Measurements from ENCODE around the gene HORMAD2.

GRCh38 chr22:30182350-30182745 is 102.1 kb downstream of the HORMAD2 start:
- TF ChIP-seq POLR2A (IDR thresholded peaks at IDR 0.05; ENCODE audit: low read depth, low read length) (no peak), CTCF (IDR thresholded peaks at IDR 0.05; ENCODE audit: extremely low read depth in 1 of 2, insufficient read depth in 1 of 2, low read depth in 1 of 2, low read length in 2 of 2) (no peak), EZH2 (IDR thresholded peaks at IDR 0.05; ENCODE audit: borderline replicate concordance, low read depth, low read length, severe bottlenecking) (no peak), MAX (IDR thresholded peaks at IDR 0.05; ENCODE audit: insufficient read depth, insufficient read length) (no peak), POLR2AphosphoS5 (IDR thresholded peaks at IDR 0.05; ENCODE audit: insufficient read depth, low read depth, low read length) (no peak), JUN (IDR thresholded peaks at IDR 0.05; ENCODE audit: borderline replicate concordance, insufficient read depth, insufficient read length, low read depth) (no peak), FOS (IDR thresholded peaks at IDR 0.05; ENCODE audit: borderline replicate concordance, insufficient read depth, low read length) (no peak), GATA2 (IDR thresholded peaks at IDR 0.05; ENCODE audit: insufficient read depth, insufficient read length, low read depth, low read length) (no peak)

Measured in endothelial cell of umbilical vein (primary cell).